Forelimb muscle (tissue), 1 donor: Measurements from ENCODE around the gene ALG1L2. TPM values are rescaled to one million over a fixed set of nuclear protein-coding genes. Genes with fewer than 3 reads are reported as not detected.
"Not testable (repeated sequence)": the region's sequence is repeated elsewhere in the genome, so short reads cannot be mapped to it uniquely, and the experiment has no call there.

Source experiments
- DNase-seq: peaks from one replicate; pipeline ENCODE4 v3.0.0-alpha.2; 2013; ENCODE audit warnings: low read depth
- polyA plus RNA-seq: library from polyadenylated mRNA; unstranded; fragments of 120-200 nt; gene quantifications from one replicate; pipeline ENCODE4 v1.2.1, GENCODE V29; 2013; ENCODE audit not compliant: insufficient read length

Gene ALG1L2
- polyA plus RNA-seq, 1 donor = 1.3 TPM

DNA sequence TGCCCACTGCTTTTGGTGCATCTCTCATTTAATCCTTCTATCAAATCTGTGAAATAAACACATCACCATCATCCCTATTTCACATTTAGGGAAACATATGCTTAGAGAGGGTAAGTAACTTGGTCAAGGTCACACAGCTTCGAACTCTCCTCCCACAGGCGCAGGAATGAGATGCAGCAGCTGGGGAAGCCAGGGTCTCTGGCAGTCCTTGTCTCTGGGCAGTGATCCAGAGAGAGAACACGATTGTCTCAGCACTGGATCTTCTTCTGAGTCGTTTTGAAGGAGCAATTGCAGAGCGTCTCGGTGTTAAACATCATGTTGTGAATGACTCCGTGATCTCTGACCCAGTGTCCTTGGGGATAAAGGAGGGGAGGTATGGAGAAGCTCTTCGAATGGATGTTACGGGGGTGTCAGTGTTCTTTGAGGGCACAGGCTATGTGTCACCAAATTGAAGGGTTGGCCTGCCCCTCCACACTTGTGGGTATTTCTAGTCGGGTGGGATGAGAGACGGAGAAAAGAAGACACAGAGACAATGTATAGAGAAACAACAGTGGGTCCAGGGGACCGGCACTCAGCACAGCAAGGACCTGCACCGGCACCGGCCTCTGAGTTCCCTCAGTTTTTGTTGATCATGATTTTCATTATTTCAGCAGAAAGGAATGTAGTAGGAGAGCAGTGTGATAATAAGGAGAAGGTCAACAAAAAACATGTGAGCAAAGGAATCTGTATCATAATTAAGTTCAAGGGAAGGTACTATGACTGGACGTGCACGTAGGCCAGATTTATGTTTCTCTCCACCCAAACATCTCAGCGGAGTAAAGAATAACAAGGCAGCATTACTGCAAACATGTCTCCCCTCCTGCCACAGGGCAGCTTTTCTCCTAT, 41.5 kb downstream of the ALG1L2 start:
- not testable (repeated sequence) for DNase-seq

DNA sequence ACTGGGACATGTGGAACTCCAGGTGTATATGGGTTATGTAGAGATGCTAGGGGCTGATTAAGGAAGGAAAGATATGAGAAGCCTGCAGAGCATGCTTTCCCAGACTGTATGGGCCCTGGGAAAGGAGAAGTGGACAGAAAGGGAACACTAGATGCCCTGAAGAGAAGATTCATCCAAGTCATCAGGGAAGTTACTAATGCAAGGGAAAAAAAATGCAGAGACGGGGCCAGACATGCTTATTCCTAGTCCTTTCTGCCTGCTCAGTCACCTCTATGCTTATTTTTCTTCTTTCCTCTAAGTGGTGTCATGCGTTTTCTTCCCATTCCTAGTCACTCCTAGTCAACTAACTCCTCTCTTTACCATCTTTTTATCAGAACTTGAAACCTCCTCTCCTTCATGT, 43.8 kb downstream of the ALG1L2 start:
- not testable (repeated sequence) for DNase-seq

DNA sequence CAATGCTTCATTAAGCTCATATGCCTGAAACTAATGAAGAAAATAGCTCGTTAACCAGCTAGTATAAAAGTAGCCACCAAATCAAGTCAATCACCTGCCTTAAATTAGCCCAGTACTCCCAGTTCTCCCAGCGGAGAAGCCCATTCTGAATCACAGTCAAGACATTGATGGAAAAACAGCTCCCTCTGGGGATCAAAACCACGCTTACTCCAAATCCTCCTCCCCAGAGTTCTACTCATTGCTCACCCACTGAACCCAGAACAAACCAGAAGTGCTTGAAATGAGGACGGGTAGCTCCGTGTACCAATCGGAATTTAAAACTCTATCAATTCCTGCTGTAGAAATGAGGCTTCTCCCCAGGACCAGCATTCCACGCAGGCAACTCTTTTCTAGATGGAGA, 54.7 kb downstream of the ALG1L2 start:
- DNase-seq = not testable (repeated sequence)

DNA sequence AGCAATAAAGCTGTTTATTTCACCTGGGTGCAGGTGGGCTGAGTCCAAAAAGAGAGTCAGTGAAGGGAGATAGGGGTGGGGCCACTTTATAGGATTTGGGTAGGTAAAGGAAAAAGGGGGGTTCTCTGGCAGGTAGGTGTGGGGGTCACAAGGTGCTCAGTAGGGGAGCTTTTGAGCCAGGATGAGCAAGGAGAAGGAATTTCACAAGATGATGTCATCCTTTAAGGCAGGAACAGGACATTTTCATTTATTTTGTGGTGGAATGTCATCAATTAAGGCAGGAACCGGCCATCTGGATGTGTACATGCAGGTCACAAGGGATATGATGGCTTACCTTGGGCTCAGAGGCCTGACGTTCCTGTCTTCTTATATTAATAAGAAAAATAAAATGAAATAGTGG, 56.1 kb downstream of the ALG1L2 start:
- not testable (repeated sequence) for DNase-seq

DNA sequence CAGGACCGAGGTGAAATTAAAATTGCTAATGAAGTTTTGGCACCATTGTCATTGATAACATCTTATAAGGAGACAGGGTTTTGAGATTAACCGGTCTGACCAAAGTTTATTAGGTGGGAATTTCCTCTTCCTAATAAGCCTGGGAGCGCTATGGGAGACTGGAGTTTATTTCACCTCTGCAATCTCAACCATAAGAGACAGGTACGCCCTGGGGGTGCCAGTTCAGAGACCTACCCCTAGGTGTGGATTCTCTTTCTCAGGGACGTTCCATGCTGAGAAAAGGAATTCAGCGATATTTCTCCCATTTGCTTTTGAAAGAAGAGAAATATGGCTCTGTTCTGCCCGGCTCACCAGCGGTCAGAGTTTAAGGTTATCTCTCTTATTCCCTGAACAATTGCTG, 57.4 kb downstream of the ALG1L2 start:
- DNase-seq = not testable (repeated sequence)

DNA sequence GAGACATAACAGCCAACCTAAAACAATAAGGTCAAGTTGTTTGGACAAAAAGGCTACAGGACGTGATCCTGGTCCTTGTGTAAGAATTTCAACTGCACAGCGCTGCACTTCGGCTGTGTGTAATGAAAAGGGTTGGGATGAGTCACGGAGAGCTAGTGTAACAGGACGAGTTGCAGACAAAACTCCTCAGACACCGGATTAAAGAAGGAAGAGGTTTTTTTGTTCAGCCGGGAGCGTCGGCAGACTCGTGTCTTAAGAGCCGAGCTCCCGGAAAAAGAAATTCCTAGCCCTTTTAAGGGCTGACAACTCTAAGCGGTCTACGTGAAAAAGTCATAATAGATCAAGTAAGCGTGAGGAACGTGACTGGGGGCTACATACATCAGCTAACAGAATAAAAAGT, 59.1 kb downstream of the ALG1L2 start:
- not testable (repeated sequence) for DNase-seq

DNA sequence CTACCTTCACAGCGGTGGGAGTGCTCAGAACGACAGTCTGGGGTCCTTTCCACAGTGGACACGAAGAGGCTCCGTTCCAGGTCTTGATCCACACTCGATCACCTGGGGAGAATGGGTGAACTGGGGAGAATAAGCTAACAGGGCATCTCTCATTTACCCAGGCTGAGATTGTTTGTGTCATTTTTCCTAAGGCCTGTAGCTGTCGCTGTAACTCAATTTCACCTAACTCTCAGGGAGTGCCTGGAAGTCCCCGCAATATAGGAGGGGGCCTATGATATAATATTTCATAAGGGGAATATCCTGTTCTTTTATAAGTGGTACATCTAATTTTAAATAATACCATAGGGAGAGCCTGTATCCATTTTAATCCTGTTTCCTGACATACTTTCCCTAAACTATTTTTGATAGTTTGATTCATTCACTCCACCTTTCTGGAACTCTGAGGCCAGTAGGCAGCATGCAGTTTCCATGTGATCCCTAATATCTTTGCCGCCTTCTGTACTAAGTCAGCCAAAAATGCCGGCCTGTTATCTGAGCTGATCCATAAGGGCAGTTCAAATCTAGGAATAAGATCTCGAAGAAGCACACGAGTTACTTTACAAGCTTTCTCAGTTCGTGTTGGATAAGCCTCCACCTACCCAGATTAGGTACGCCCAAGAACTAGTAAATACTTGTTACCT, 62.2 kb downstream of the ALG1L2 start:
- DNase-seq = not testable (repeated sequence)

DNA sequence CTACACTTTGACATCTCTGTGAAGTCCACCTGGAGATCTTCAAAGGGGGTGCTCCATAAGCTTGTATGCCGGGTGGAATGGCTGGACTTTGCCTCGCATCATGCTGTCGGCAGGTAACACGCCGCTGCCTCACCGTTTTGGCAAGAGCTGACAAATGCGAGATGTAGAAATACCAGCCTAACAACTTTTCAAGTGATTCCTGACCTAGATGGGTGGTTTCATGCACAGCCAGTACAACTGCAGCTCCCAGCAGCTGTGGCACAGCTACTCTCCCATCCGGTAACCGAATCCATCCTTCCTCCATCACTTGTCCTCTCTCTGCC, 62.7 kb downstream of the ALG1L2 start:
- not testable (repeated sequence) for DNase-seq

DNA sequence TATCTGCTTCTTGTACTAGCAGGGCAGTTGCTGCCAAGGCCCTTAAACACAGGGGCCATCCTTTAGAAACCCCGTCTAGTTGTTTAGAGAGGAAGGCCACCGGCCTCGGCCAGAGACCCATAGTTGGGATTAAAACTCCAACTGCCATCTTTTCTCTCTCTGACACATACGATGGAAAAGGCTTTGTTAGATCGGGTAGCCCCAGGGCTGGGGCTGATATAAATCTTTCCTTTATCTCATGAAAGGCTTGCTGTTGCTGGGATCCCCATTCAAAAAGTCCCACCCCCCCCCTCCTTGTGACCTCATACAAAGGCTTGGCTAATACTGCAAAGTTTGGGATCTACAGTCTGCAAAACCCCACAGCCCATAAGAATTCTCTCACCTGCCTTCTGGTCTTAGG, 63.8 kb downstream of the ALG1L2 start:
- not testable (repeated sequence) for DNase-seq

DNA sequence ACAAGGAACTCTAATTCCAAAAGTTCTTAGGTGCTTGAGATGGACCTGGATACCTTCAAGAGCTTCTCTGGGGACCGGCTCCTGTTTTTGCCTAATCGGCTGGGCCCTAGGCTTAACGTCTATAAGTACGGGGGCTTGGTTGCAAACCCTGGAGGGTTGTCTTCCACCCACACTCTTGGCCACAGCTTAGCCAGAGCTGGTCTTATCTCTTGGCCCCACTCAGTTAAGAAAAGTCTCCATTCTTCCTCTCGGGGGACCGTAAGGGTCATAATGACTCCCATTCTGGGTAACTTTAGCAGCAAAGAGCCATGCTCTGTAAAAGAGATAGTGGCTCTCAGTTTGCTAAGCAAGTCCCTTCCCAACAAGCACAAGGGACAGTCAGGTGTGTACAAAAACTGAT, 64.8 kb downstream of the ALG1L2 start:
- DNase-seq = not testable (repeated sequence)

Other genes with a start within 250 kb of the ALG1L2 start
- 40.2 TPM for gene TMCC1, start 188.1 kb upstream of the ALG1L2 start, polyA plus RNA-seq
- 0.34 TPM for gene TRH, start 107.1 kb upstream of the ALG1L2 start, polyA plus RNA-seq